ENCODE results near the gene TRABD2B.

- TF ChIP-seq CTCF (IDR thresholded peaks at IDR 0.05 in 4 of 5, conservative IDR thresholded peaks at IDR 0.05 in 1 of 5): no peak
- TF ChIP-seq POLR2A (IDR thresholded peaks at IDR 0.05): no peak
Measured at GRCh38 chr1:47898133-47898845, 98.9 kb downstream of the TRABD2B start.
